Osteoblast (primary cell): Measurements from ENCODE around the gene GRK1. TPM values are rescaled to one million over a fixed set of nuclear protein-coding genes. Genes with fewer than 3 reads are reported as not detected.

Experiments
- DNase-seq: peaks from one replicate; pipeline ENCODE4 v3.0.0; 2011; ENCODE audit warnings: low spot score, mixed read lengths; ENCODE audit not compliant: insufficient read length; ENCODE audit errors: missing footprints
- H2AFZ ChIP-seq: 2 replicates; pipeline ENCODE4 v1.6.0; 2011; ENCODE audit warnings: mild to moderate bottlenecking, low read length
- H3K27ac ChIP-seq: 2 replicates; pipeline ENCODE4 v1.5.1; 2011; ENCODE audit warnings: mild to moderate bottlenecking, low read depth, low read length, moderate library complexity
- H3K27me3 ChIP-seq: 2 replicates; pipeline ENCODE4 v1.6.0; 2012; ENCODE audit warnings: mild to moderate bottlenecking, control low read depth, inconsistent platforms, low read length, moderate library complexity; ENCODE audit not compliant: insufficient read depth
- H3K36me3 ChIP-seq: 2 replicates; pipeline ENCODE4 v1.5.1; 2011; ENCODE audit warnings: mild to moderate bottlenecking, low read length, control low read depth, moderate library complexity; ENCODE audit not compliant: insufficient read depth
- H3K4me1 ChIP-seq: 2 replicates; pipeline ENCODE4 v1.5.1; 2011; ENCODE audit warnings: mild to moderate bottlenecking, low read length, control low read depth, moderate library complexity; ENCODE audit not compliant: insufficient read depth
- H3K4me2 ChIP-seq: 2 replicates; pipeline ENCODE4 v1.6.0; 2011; ENCODE audit warnings: mild to moderate bottlenecking, low read length; ENCODE audit not compliant: insufficient read depth
- H3K4me3 ChIP-seq: fragments of 200-600 bp; sonication (generic); 3 replicates; pipeline ENCODE4 v1.5.1; 2012; ENCODE audit warnings: mild to moderate bottlenecking, low read length, inconsistent platforms; ENCODE audit not compliant: insufficient read depth
- H3K79me2 ChIP-seq: 2 replicates; pipeline ENCODE4 v1.6.0; 2012; ENCODE audit warnings: mild to moderate bottlenecking, low read length, control low read depth, inconsistent platforms; ENCODE audit not compliant: insufficient read depth
- H3K9me3 ChIP-seq: 2 replicates; pipeline ENCODE4 v1.5.1; 2011; ENCODE audit warnings: low read depth, low read length, control low read depth
- H4K20me1 ChIP-seq: 2 replicates; pipeline ENCODE4 v1.6.0; 2012; ENCODE audit warnings: mild to moderate bottlenecking, low read length, control low read depth; ENCODE audit not compliant: insufficient read depth
- CTCF ChIP-seq: IDR thresholded peaks from 2 replicates; pipeline ENCODE4 v1.5.1; 2011; ENCODE audit warnings: mild to moderate bottlenecking, low read depth, low read length, moderate library complexity; ENCODE audit errors: extremely low read depth
- total RNA-seq: library from RNA; depleted of rRNA; stranded (reverse); fragments of >200 nt; gene quantifications from 2 replicates; pipeline ENCODE4 v1.2.3, GENCODE V29; 2012

Gene GRK1
- total RNA-seq, 1 donor, result not detected

GRCh38 chr13:113646921-113647340 lies 20.1 kb upstream of the GRK1 start:
- Histone ChIP-seq H3K36me3 (no peaks in the 10 kb centered on the region), H3K9me3 (no peaks in the 10 kb centered on the region), H4K20me1 (no peaks in the 10 kb centered on the region), H3K27ac (no peak overlapping the region), H3K4me3 (no peak overlapping the region), H2AFZ (no peak overlapping the region), H3K4me2 (no peak overlapping the region), H3K79me2 (no peaks in the 10 kb centered on the region), H3K27me3 (no peaks in the 10 kb centered on the region), H3K4me1 (peaks cover 4% of the 10 kb centered on the region)
- TF ChIP-seq CTCF, result no peak
- DNase-seq, result peak; percentile 27

- Histone ChIP-seq H3K9me3 (no peaks in the 10 kb centered on the region), H3K4me2 (no peak overlapping the region), H2AFZ (no peak overlapping the region), H3K36me3 (no peaks in the 10 kb centered on the region), H3K4me3 (no peak overlapping the region), H3K27me3 (no peaks in the 10 kb centered on the region), H3K27ac (no peak overlapping the region), H4K20me1 (no peaks in the 10 kb centered on the region), H3K79me2 (no peaks in the 10 kb centered on the region), H3K4me1 (peaks cover 4% of the 10 kb centered on the region)
- TF ChIP-seq CTCF, result no peak
- peak; percentile 76 for DNase-seq
Observed at GRCh38 chr13:113647351-113648215, 19.4 kb upstream of the GRK1 start.

- Histone ChIP-seq H3K9me3 (no peaks in the 10 kb centered on the region), H3K4me3 (no peak overlapping the region), H3K36me3 (no peaks in the 10 kb centered on the region), H4K20me1 (no peaks in the 10 kb centered on the region), H3K79me2 (no peaks in the 10 kb centered on the region), H3K4me2 (no peak overlapping the region), H3K27ac (no peak overlapping the region), H3K27me3 (no peaks in the 10 kb centered on the region), H2AFZ (no peak overlapping the region), H3K4me1 (peaks cover 4% of the 10 kb centered on the region)
- peak; percentile 67 for DNase-seq
- no peak for TF ChIP-seq CTCF
Observed at GRCh38 chr13:113648216-113648610, 18.8 kb upstream of the GRK1 start.

GRCh38 chr13:113649212-113649611 lies 17.8 kb upstream of the GRK1 start:
- H3K27me3 ChIP-seq, result peaks cover 6% of the 10 kb centered on the region
- peaks cover 4% of the 10 kb centered on the region for H3K4me1 ChIP-seq
- no peak for TF ChIP-seq CTCF
- H3K4me3 ChIP-seq, result no peak overlapping the region
- no peak overlapping the region for H3K27ac ChIP-seq
- no peaks in the 10 kb centered on the region for H3K36me3 ChIP-seq
- DNase-seq, result peak; percentile 22
- no peaks in the 10 kb centered on the region for H3K9me3 ChIP-seq
- H3K79me2 ChIP-seq, result no peaks in the 10 kb centered on the region
- H3K4me2 ChIP-seq, result no peak overlapping the region
- H2AFZ ChIP-seq, result no peak overlapping the region
- no peaks in the 10 kb centered on the region for H4K20me1 ChIP-seq
